ENCODE data around the gene STEAP4.
A peak's percentile ranks its signal among the peaks of the same experiment; 100 is the strongest.

Gene STEAP4

DNA sequence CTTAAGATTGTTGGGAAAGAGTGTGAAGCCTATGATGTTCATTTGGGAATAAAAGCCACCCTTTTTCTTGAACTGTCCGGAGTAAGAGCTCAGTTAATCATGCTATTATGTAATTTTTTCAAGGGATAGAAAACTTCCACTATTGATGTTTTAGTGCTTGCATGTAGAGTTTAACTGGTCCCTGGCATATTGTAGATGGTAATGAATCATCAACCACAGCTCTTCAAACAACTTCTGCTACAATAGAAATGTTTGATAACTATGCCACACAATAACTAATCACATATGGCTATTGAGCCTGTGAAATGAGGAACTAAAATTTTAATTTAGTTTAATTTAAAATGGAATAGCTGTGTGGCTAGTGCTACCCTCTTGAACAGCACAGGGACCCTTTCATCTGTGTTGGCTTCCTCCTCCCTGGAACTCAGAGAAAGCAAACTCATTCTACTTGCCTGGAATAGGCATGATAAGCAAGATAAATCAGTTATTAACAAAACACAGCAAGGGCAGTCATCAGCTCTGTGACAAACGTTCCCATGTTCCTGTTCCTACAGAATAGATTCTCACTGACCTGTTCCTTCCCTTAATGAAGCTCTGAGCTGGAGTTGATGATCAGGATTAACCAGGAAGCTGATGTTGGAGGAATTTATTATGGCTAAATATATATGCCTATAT is 82.0 kb downstream of the STEAP4 start:
- no peak overlapping the region for H3K4me3 ChIP-seq (ENCODE audit: low read depth, low read length)
- DNase-seq (ENCODE audit: low read depth, low spot score), result peak; percentile 43
- no peak for TF ChIP-seq CTCF (IDR thresholded peaks at IDR 0.05; ENCODE audit: low read depth, low read length)
- in situ Hi-C loops (cut with HindIII; ENCODE audit: low sequenced_read_pairs), result no loop called here

- no peak for TF ChIP-seq CTCF (IDR thresholded peaks at IDR 0.05; ENCODE audit: low read depth, low read length)
- no peak overlapping the region for H3K4me3 ChIP-seq (ENCODE audit: low read depth, low read length)
- DNase-seq (ENCODE audit: low read depth, low spot score), result no peak
- in situ Hi-C loops (cut with HindIII; ENCODE audit: low sequenced_read_pairs), result no loop called here
These were observed 83.4 kb downstream of the STEAP4 start for GRCh38 chr7:88223265-88223664.

Data from astrocyte of the spinal cord (primary cell).